HCEC 1CT (cell line): ENCODE measurements around the gene FBXO7.

Experiments
- DNase-seq: peaks from one replicate; pipeline ENCODE4 v3.0.0-alpha.2; 2017

The FBXO7 gene

GRCh38 chr22:32533265-32534111, 58.9 kb downstream of the FBXO7 start:
- DNase-seq = no peak

GRCh38 chr22:32534252-32535235, 59.9 kb downstream of the FBXO7 start:
- no peak for DNase-seq

- DNase-seq = no peak
These were observed 61.0 kb downstream of the FBXO7 start for GRCh38 chr22:32535531-32536190.

GRCh38 chr22:32536352-32536751, 61.7 kb downstream of the FBXO7 start:
- no peak for DNase-seq

- no peak for DNase-seq
These were observed 63.9 kb downstream of the FBXO7 start for GRCh38 chr22:32538521-32538920.

- no peak for DNase-seq
These were observed 65.2 kb downstream of the FBXO7 start for GRCh38 chr22:32539631-32540421.

GRCh38 chr22:32541481-32541880, 66.9 kb downstream of the FBXO7 start:
- no peak for DNase-seq

GRCh38 chr22:32542066-32542676, 67.6 kb downstream of the FBXO7 start:
- DNase-seq = no peak

- DNase-seq = no peak
These were observed 68.2 kb downstream of the FBXO7 start for GRCh38 chr22:32542677-32543357.

- no peak for DNase-seq
These were observed 70.4 kb downstream of the FBXO7 start for GRCh38 chr22:32544953-32545558.

- DNase-seq = no peak
These were observed 71.2 kb downstream of the FBXO7 start for GRCh38 chr22:32545801-32546200.

- no peak for DNase-seq
These were observed 71.9 kb downstream of the FBXO7 start for GRCh38 chr22:32546496-32546895.

- DNase-seq = no peak
These were observed 72.3 kb downstream of the FBXO7 start for GRCh38 chr22:32546935-32547334.

GRCh38 chr22:32548039-32548438, 73.4 kb downstream of the FBXO7 start:
- no peak for DNase-seq
